Pulmonary artery endothelial cell (primary cell): ENCODE results near the gene PDZD2. TPM values are rescaled to one million over a fixed set of nuclear protein-coding genes. Genes with fewer than 3 reads are reported as not detected.
"Not testable (repeated sequence)": the region's sequence is repeated elsewhere in the genome, so short reads cannot be mapped to it uniquely, and the experiment has no call there.

Experiments
- DNase-seq: peaks from one replicate; pipeline ENCODE4 v3.0.0-alpha.2; 2011; ENCODE audit warnings: low read depth, low spot score
- total RNA-seq: library from RNA; depleted of rRNA; stranded (reverse); fragments of >200 nt; gene quantifications from 2 replicates; pipeline ENCODE4 v1.2.3, GENCODE V29; 2014

The PDZD2 gene
- total RNA-seq, 1 donor from 2014 or later, result 1.6 TPM

GRCh38 chr5:32001707-32002106 is 362.8 kb downstream of the PDZD2 start:
- DNase-seq, result no peak

DNA sequence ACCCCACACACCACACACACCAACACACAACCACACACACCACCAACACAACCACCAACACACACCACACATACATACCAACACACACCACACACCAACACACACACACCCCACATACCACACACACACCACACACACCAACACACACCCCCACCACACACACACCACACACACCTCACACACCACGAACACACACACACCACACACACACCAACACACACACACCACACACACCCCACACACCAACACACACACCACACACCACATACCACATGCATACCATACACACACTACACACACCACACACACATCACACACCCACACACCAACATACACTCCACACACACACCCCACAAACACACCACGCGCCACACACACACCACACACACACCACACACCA is 363.8 kb downstream of the PDZD2 start:
- no peak for DNase-seq

DNA sequence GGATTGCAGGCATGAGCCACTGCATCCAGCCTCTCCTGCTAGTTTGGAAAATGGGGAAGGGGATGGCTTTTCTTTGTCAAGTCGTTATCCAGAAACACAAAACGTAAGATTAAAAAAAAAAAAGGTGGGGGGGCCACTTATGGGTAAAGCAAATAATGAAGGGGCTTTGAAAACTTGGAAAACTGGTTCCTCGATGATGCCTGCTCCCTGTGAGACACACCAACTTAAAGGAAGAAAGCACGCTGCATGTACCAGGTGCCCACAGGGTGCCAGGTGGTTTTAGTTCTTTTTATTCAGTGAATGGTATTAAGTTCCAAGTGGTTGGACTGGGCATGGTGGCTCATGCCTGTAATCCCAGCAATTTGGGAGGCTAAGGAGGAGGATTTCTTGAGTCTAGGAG is 365.1 kb downstream of the PDZD2 start:
- DNase-seq, result no peak

GRCh38 chr5:32004404-32004803 is 365.5 kb downstream of the PDZD2 start:
- DNase-seq, result no peak

DNA sequence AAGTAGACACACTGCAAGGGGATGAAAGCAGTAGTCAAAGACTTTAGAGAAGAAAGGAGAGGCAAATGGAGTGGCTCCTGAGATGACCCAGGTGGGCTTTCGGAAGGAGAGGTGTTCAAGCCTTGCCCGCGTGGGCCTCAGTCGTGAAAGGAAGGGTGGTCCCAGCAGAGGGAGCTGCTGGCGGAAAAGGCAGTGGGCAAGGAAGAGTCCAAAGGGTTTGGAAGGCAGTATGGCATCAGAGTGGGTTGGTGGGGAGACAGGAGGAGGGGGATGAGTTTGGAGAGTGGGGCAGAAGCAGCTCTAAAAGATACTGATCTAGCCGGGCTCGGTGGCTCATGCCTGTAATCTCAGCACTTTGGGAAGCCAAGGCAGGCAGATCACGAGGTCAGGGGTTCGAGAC is 369.8 kb downstream of the PDZD2 start:
- DNase-seq, result no peak

DNA sequence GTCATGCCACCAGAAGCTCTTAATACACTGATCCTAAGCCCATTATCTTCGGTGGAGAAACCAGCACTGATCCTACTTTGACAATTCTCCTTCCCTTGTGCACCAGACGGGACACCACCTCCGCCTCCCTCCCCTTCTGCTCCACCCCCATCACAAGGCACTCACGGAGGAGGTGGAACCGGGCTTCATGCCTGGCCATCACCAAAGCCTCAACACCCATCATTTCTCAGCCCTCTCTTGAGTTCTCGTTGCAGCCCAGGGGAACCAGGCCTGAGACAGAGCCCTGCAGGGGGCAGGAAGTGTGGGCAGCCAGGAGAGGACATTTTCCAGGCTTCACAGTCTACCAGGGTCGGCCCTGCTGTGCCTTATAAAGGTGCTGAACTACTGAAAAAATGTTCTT is 374.7 kb downstream of the PDZD2 start:
- no peak for DNase-seq

- DNase-seq, result no peak
Measured at GRCh38 chr5:32014096-32014745, 375.3 kb downstream of the PDZD2 start.

DNA sequence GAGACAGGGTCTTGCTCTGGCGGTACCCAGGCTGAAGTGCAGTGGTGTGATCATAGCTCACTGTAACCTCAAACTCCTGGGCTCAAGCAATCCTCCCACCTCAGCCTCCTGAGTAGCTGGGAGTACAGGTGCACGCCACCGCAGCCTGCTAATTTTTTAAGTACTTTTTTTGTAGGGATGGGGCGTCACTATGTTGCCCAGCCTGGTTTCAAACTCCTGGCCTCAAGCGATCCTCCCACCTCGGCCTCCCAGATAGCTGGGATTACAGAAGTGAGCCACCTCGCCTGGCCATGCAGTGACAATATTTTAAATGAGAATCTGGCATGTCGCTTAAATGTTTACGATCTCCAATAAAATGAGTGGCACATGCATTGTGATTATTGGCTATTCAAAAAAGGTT is 376.3 kb downstream of the PDZD2 start:
- DNase-seq, result not testable (repeated sequence)

- no peak for DNase-seq
Measured at GRCh38 chr5:32017692-32018367, 378.9 kb downstream of the PDZD2 start.

DNA sequence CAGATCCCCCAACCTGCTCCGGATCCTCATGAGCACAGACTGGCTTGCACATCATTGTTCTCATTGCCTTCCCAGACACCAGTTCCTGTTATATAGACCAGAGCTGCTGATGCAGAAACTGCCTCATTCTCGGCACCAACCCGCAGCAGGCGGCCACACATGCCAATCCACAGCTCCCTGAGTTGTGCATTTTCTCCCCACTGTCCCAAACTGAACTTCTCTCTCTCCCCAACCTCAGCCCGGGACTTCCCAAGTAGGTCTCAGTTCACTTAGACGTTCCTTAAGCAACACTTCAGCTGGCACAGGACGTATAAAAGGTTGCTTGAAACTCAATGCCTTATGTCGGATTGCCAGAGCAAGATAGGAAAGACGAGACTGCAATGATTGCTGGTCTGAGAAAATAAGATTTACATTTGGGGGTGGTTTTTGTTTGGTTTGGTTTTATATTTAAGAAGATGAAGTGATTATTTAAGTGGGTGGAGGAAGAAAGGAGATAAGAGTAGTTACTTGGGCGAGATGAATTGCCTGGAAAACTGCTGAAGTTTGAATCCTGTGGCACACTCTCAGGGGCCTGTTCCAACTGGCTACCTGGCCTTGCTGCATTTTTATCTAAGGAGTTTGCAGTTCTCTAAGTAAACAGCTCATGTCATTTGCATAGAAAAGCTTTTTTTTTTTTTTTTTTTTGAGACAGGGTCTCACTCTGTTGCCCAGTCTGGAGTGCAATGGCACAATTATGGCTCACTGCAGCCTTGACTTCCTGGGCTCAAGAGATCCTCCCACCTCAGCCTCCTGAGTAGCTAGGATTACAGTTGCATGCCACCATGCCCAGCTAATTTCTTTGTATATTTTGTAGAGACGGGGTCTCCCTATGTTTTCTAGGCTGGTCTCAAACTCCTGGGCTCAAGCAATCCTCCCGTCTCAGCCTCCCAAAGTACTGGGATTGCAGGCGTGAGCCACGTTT is 379.8 kb downstream of the PDZD2 start:
- DNase-seq, result no peak

- DNase-seq, result no peak
Measured at GRCh38 chr5:32020271-32020670, 381.3 kb downstream of the PDZD2 start.

DNA sequence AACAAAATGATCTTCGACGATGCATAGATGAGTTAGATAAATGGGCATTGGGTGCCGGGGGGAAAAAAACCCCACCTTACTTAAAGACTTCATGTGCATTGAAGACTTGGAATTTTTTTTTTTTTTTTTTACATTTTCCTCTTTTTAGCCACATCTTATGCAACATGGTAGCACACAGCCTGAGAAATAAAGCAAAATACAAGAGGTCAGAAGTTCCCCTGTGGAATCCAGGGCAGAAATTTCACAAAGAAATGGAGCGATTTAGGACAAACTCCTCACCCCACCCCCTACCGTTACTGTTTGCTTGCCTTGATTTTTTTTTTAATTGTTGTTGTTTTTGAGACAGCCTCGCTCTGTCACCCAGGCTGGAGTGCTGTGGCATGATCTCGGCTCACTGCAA is 382.0 kb downstream of the PDZD2 start:
- DNase-seq, result no peak

GRCh38 chr5:32021771-32022170 is 382.8 kb downstream of the PDZD2 start:
- no peak for DNase-seq

DNA sequence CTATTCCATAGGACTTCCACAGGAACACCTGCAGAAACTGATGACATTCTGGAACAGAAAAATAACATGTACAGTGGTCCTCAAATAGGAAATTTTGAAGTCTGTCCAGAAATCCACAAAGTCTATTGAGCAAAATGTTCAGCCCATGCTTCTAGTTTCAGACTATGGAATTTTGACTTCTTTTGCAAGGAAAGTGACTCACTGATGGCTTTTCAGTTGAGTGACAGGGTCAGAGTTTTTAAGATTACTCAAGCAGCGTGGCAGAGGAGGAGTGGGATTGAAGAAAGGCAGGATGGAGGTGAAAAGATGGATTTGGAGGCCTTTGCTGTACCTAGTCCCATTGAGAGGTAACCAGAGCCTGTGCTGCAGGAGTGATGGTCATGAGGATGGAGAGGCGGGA is 383.7 kb downstream of the PDZD2 start:
- no peak for DNase-seq

DNA sequence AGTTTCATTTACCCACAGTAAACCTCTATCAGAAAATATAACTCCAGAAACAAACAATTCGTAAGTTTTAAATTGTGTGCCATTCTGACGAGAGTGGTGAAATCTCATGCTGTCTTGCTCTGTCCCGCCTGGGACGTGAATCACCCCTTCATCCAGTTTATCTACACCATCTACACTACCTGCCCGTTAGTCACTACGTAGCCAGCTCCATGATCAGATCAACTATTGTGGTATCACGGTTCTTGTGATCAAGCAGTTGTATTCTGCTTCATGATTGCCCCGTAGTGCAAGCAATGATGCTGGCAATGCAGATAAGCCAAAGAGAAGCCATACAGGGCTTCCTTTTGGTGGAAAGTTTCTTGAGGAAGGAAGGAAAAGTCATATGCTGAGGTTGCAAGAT is 384.9 kb downstream of the PDZD2 start:
- no peak for DNase-seq

GRCh38 chr5:32024751-32025150 is 385.8 kb downstream of the PDZD2 start:
- no peak for DNase-seq

DNA sequence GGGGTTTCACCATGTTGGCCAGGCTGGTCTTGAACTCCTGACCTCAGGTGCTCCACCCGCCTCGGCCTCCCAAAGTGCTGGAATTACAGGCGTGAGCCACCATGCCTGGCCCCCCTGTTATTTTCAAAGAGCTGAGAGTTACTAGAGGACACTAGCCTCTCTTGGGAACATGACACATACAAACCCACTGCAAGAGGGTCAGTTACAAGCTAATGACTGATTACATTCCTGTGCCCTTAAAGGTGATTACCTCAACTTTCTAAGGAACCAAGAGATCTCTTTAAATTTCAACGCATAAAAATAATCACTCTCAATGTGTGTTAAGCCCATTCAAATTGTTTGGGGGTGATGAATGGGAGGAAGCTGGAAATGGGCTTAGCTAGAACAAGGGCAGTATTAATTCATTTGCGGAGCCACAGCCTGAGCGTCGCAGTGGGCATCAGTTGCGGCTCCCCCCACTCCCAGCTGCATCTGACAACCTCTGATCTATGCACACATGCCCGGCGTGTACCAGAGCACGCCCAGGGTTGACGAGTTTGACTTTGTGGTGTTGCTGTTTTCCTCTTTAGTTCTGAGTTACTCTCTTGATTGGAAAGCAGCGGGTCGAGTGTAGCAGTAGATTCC is 388.3 kb downstream of the PDZD2 start:
- no peak for DNase-seq

GRCh38 chr5:32027717-32028458 is 389.0 kb downstream of the PDZD2 start:
- DNase-seq, result peak; percentile 52

- no peak for DNase-seq
Measured at GRCh38 chr5:32029261-32029660, 390.3 kb downstream of the PDZD2 start.

- DNase-seq, result no peak
Measured at GRCh38 chr5:32029781-32030180, 390.9 kb downstream of the PDZD2 start.

GRCh38 chr5:32030222-32030621 is 391.3 kb downstream of the PDZD2 start:
- no peak for DNase-seq
